Astrocyte (in vitro differentiated cells and primary cell): ENCODE results near the gene IL5. TPM values are rescaled to one million over a fixed set of nuclear protein-coding genes. Genes with fewer than 3 reads are reported as not detected.

Experiments used
- DNase-seq: peaks from one replicate; pipeline ENCODE4 v3.0.0-alpha.2; 2010; ENCODE audit warnings: low read depth
- FAIRE-seq: peaks from 2 replicates; lab custom pipeline; 2011; peaks lifted over from hg19 to GRCh38; lab: Jason Lieb, UNC
- H2AFZ ChIP-seq: 2 replicates; pipeline ENCODE4 v1.6.0; 2012; ENCODE audit warnings: low read depth, low read length, inconsistent platforms
- H3K27ac ChIP-seq: 2 replicates; pipeline ENCODE4 v1.5.1; 2011; ENCODE audit warnings: low read depth, low read length, inconsistent platforms
- H3K27me3 ChIP-seq: 2 replicates; pipeline ENCODE4 v1.6.0; 2011; ENCODE audit warnings: low read length, inconsistent platforms; ENCODE audit not compliant: insufficient read depth
- H3K36me3 ChIP-seq: 2 replicates; pipeline ENCODE4 v1.5.1; 2011; ENCODE audit warnings: low read length, inconsistent platforms; ENCODE audit not compliant: insufficient read depth
- H3K4me1 ChIP-seq: 2 replicates; pipeline ENCODE4 v1.5.1; 2011; ENCODE audit warnings: low read length, inconsistent platforms; ENCODE audit not compliant: insufficient read depth
- H3K4me2 ChIP-seq: 2 replicates; pipeline ENCODE4 v1.6.0; 2012; ENCODE audit warnings: low read length, inconsistent platforms
- H3K4me3 ChIP-seq: 2 replicates; pipeline ENCODE4 v1.5.1; 2011; ENCODE audit warnings: low read depth, mild to moderate bottlenecking, low read length, inconsistent platforms; ENCODE audit not compliant: insufficient read depth
- H3K79me2 ChIP-seq: 2 replicates; pipeline ENCODE4 v1.6.0; 2012; ENCODE audit warnings: mild to moderate bottlenecking, low read length, inconsistent platforms; ENCODE audit not compliant: insufficient read depth
- H3K9ac ChIP-seq: 2 replicates; pipeline ENCODE4 v1.6.0; 2012; ENCODE audit warnings: mild to moderate bottlenecking, low read length, inconsistent platforms
- H3K9me3 ChIP-seq: 2 replicates; pipeline ENCODE4 v1.5.1; 2012; ENCODE audit warnings: low read depth, mild to moderate bottlenecking, low read length, inconsistent platforms; ENCODE audit not compliant: insufficient read depth
- H4K20me1 ChIP-seq: 2 replicates; pipeline ENCODE4 v1.6.0; 2012; ENCODE audit warnings: low read length, inconsistent platforms; ENCODE audit not compliant: insufficient read depth
- H3K27ac Mint-ChIP-seq: one replicate; pipeline ENCODE4 v1.8.0; 2021; ENCODE audit warnings: mild to moderate bottlenecking, mixed read lengths; ENCODE audit not compliant: unreplicated experiment
- H3K27me3 Mint-ChIP-seq: one replicate; pipeline ENCODE4 v1.8.0; 2021; ENCODE audit warnings: low read depth, mixed read lengths; ENCODE audit not compliant: unreplicated experiment
- H3K36me3 Mint-ChIP-seq: one replicate; pipeline ENCODE4 v1.8.0; 2021; ENCODE audit warnings: low read depth, mixed read lengths; ENCODE audit not compliant: unreplicated experiment
- H3K4me1 Mint-ChIP-seq: one replicate; pipeline ENCODE4 v1.8.0; 2021; ENCODE audit warnings: low read depth, mixed read lengths; ENCODE audit not compliant: unreplicated experiment
- H3K4me3 Mint-ChIP-seq: one replicate; pipeline ENCODE4 v1.8.0; 2021; ENCODE audit warnings: mild to moderate bottlenecking, moderate library complexity, mixed read lengths; ENCODE audit not compliant: unreplicated experiment
- H3K9me3 Mint-ChIP-seq: one replicate; pipeline ENCODE4 v1.8.0; 2021; ENCODE audit warnings: mild to moderate bottlenecking, mixed read lengths; ENCODE audit not compliant: unreplicated experiment
- EZH2 ChIP-seq: IDR thresholded peaks from 2 replicates; pipeline ENCODE4 v1.6.1; 2012; ENCODE audit warnings: mild to moderate bottlenecking, low read length, inconsistent platforms; ENCODE audit not compliant: insufficient read depth
- total RNA-seq: library from RNA; stranded (reverse); gene quantifications from 2 replicates; pipeline ENCODE4 v1.2.1, GENCODE V29; 2021
- TF ChIP-seq, protein P1 (sequence below): IDR thresholded peaks from 2 replicates; pipeline ENCODE4 v1.5.1; 2011; ENCODE audit warnings: low read depth, mild to moderate bottlenecking, inconsistent platforms, low read length, moderate library complexity; ENCODE audit not compliant: insufficient read depth

Gene IL5
- total RNA-seq, 1 donor from 2014 or later: not detected

DNA sequence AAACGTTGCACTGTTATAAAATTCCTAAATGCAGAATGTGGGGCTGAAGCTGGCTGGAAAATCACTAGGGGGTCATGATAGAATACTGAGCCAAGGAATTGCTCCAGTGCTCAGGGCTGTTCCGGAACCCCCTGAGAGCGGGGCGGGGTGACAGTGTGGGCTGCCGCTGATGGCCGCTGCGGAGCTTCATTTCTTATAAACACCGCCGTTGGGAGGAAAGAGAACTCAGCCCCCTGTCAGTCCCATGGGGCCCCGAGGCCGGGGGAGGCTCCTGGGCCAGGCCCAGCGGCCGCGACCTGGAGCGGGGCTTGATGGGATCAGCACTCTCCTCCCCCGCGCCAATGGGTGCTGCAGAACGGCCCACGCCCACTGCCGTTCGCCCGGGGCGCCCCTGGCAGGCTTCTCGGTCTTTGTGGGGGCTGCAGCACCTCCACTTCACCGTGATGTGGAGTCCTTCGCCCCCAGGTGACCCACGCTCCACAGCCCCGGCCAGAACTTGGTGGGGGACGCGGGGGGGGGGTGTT is 47.6 kb downstream of the IL5 start:
- Histone ChIP-seq H3K27ac (peak overlapping the region; percentile 78), H3K36me3 (no peaks in the 10 kb centered on the region), H3K9ac (peak overlapping the region; percentile 78), H3K27me3 (no peaks in the 10 kb centered on the region), H3K9me3 (no peaks in the 10 kb centered on the region), H4K20me1 (no peaks in the 10 kb centered on the region), H2AFZ (peak overlapping the region; percentile 40), H3K4me1 (peaks cover 47% of the 10 kb centered on the region), H3K79me2 (no peaks in the 10 kb centered on the region), H3K4me2 (peak overlapping the region; percentile 94), H3K4me3 (peak overlapping the region; percentile 41)
- Mint-ChIP-seq H3K4me3 (peak overlapping the region; percentile 79), H3K4me1 (peaks cover 30% of the 10 kb centered on the region), H3K9me3 (no peaks in the 10 kb centered on the region), H3K36me3 (no peaks in the 10 kb centered on the region), H3K27ac (peak overlapping the region; percentile 82), H3K27me3 (peaks cover 2% of the 10 kb centered on the region)
- FAIRE-seq (no peak), DNase-seq (peak; percentile 71)
- TF ChIP-seq, protein P1, sequence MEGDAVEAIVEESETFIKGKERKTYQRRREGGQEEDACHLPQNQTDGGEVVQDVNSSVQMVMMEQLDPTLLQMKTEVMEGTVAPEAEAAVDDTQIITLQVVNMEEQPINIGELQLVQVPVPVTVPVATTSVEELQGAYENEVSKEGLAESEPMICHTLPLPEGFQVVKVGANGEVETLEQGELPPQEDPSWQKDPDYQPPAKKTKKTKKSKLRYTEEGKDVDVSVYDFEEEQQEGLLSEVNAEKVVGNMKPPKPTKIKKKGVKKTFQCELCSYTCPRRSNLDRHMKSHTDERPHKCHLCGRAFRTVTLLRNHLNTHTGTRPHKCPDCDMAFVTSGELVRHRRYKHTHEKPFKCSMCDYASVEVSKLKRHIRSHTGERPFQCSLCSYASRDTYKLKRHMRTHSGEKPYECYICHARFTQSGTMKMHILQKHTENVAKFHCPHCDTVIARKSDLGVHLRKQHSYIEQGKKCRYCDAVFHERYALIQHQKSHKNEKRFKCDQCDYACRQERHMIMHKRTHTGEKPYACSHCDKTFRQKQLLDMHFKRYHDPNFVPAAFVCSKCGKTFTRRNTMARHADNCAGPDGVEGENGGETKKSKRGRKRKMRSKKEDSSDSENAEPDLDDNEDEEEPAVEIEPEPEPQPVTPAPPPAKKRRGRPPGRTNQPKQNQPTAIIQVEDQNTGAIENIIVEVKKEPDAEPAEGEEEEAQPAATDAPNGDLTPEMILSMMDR: no peak
- TF ChIP-seq EZH2: no peak

GRCh38 chr5:132493821-132494220 is 49.5 kb downstream of the IL5 start:
- Histone ChIP-seq H2AFZ (no peak overlapping the region), H3K36me3 (no peaks in the 10 kb centered on the region), H3K4me1 (peaks cover 40% of the 10 kb centered on the region), H3K9me3 (no peaks in the 10 kb centered on the region), H3K79me2 (peaks cover 13% of the 10 kb centered on the region), H3K4me2 (no peak overlapping the region), H3K9ac (no peak overlapping the region), H3K27ac (no peak overlapping the region), H3K4me3 (no peak overlapping the region), H3K27me3 (no peaks in the 10 kb centered on the region), H4K20me1 (peaks cover 12% of the 10 kb centered on the region)
- Mint-ChIP-seq H3K4me3 (no peak overlapping the region), H3K27ac (no peak overlapping the region), H3K9me3 (no peaks in the 10 kb centered on the region), H3K27me3 (peaks cover 2% of the 10 kb centered on the region), H3K36me3 (peaks cover 3% of the 10 kb centered on the region), H3K4me1 (peaks cover 33% of the 10 kb centered on the region)
- TF ChIP-seq, protein P1: no peak
- no peak for TF ChIP-seq EZH2
- DNase-seq (no peak), FAIRE-seq (no peak)

GRCh38 chr5:132493241-132493640 is 50.1 kb downstream of the IL5 start:
- FAIRE-seq: no peak
- no peak overlapping the region for H3K4me2 ChIP-seq

More at GRCh38 chr5:132493241-132493640, 50.1 kb downstream of the IL5 start:
- H3K4me3 ChIP-seq: no peak overlapping the region
- no peak overlapping the region for H2AFZ ChIP-seq
- H3K27me3 ChIP-seq: no peaks in the 10 kb centered on the region
- H3K36me3 ChIP-seq: no peaks in the 10 kb centered on the region
- Mint-ChIP-seq H3K9me3 (no peaks in the 10 kb centered on the region), H3K27ac (peak overlapping the region; percentile 53), H3K4me3 (no peak overlapping the region), H3K27me3 (peaks cover 2% of the 10 kb centered on the region), H3K4me1 (peaks cover 31% of the 10 kb centered on the region), H3K36me3 (peaks cover 4% of the 10 kb centered on the region)
- H3K9me3 ChIP-seq: no peaks in the 10 kb centered on the region
- no peak for DNase-seq
- no peak overlapping the region for H3K9ac ChIP-seq
- H3K79me2 ChIP-seq: peaks cover 19% of the 10 kb centered on the region
- no peak overlapping the region for H3K27ac ChIP-seq
- H4K20me1 ChIP-seq: peaks cover 18% of the 10 kb centered on the region
- H3K4me1 ChIP-seq: peaks cover 34% of the 10 kb centered on the region
- no peak for TF ChIP-seq EZH2
- TF ChIP-seq, protein P1: no peak
